Heart right ventricle (tissue), 16 donors: ENCODE measurements around the gene BMPER. TPM values are rescaled to one million over a fixed set of nuclear protein-coding genes. Genes with fewer than 3 reads are reported as not detected.

ENCODE experiments used
- ATAC-seq, 8 donors: fragments of 200-7000 bp; cut with Tn5 transposase; one replicate each; pipeline ENCODE4 v1.9.1; 2020; ENCODE audit warnings: mild to moderate bottlenecking in 8 of 8, moderate library complexity in 8 of 8, moderate number of reproducible peaks in 1 of 8
- DNase-seq, 2 donors: peaks; one replicate each; pipeline ENCODE4 v3.0.0-alpha.2; 2020
- H3K27ac ChIP-seq, 10 donors: fragments of 200-600 bp; sonication (generic) in 2 of 10; one replicate each; pipeline versions ENCODE4 v1.5.0 to v1.8.0; 2020 to 2022; ENCODE audit warnings: mild to moderate bottlenecking in 3 of 10
- H3K27me3 ChIP-seq, 7 donors: fragments of 200-600 bp; one replicate each; pipeline ENCODE4 v1.8.0; 2021 to 2022; ENCODE audit warnings: mild to moderate bottlenecking in 2 of 7
- H3K36me3 ChIP-seq, 9 donors: fragments of 200-600 bp; sonication (generic) in 1 of 9; one replicate each; pipeline versions ENCODE4 v1.5.0 to v1.8.0; 2020 to 2022; ENCODE audit warnings: mild to moderate bottlenecking in 2 of 9
- H3K4me1 ChIP-seq, 9 donors: fragments of 200-600 bp; sonication (generic) in 1 of 9; one replicate each; pipeline versions ENCODE4 v1.5.0 to v1.8.0; 2020 to 2022; ENCODE audit warnings: mild to moderate bottlenecking in 4 of 9
- H3K4me3 ChIP-seq, 10 donors: fragments of 200-600 bp; sonication (generic) in 2 of 10; one replicate each; pipeline versions ENCODE4 v1.5.0 to v1.8.0; 2020 to 2022; ENCODE audit warnings: mild to moderate bottlenecking in 7 of 10, moderate library complexity in 2 of 10
- H3K9me3 ChIP-seq, 11 donors: fragments of 200-600 bp in 10 of 11; sonication (generic) in 2 of 11; one replicate each; pipeline versions ENCODE4 v1.5.0 to v1.8.0; 2013 to 2022; ENCODE audit warnings: mild to moderate bottlenecking in 2 of 11, control low read depth in 1 of 11, moderate library complexity in 1 of 11
- WGBS, 2 donors: extraction: QIAGEN DNeasy Blood & Tissue Kit; methylation state at CpG; one replicate each; pipeline ENCODE4 v1.1.7; 2013; ENCODE audit warnings: inconsistent platforms in 1 of 2; 5-methylcytosine and 5-hydroxymethylcytosine counted together
- intact Hi-C, 10 donors: fragments of 100-400 bp; cut with DNase I; formaldehyde crosslinking; loops; one replicate each; pipeline versions ENCODE4 v1.11.1 to v1.14.2; 2022
- polyA plus RNA-seq, 2 donors: library from polyadenylated mRNA; stranded (reverse); fragments of 200-250 nt; gene quantifications; one replicate each; pipeline ENCODE4 v1.2.3, GENCODE V29; 2013
- total RNA-seq, 10 donors: library from RNA; stranded (reverse); fragmentation: NEBNext Ultra II Directional in 3 of 10; extraction: Animal tissue kit (Norgen Biotek cat#: 25700) in 3 of 10; gene quantifications; one replicate each; pipeline versions ENCODE4 v1.2.1 to v1.2.4, GENCODE V29; 2021 to 2023
- TF ChIP-seq, protein P1 (sequence below), 9 donors: fragments of 200-600 bp; sonication (generic) in 2 of 9; IDR thresholded peaks; one replicate each; pipeline versions ENCODE4 v1.5.0 to v1.8.0; 2021 to 2022; ENCODE audit warnings: antibody characterized with exemption in 9 of 9, mild to moderate bottlenecking in 5 of 9, moderate library complexity in 1 of 9
- donor health status: Arrhythmogenic right ventricular cardiomyopathy.
- donor health status: ischemic (EF 13 %, LVEDD 7.1; RV severe dilation, severe dysfunction).
- donor health status: healthy with polysubstance abuse.
- donor health status: DM: no; HTN: yes; CAD: no.
- donor health status: DM: no; HTN: no; CAD: no.
- donor health status: ischemic (EF 25% LVEDD 6.9; RV normal size, moderate dysfunction).
- donor health status: ischemic (EF 25% LVEDD 5.7; RV mildly dilated, moderate dysfunction).
- donor health status: healthy.
- donor health status: DM: yes; HTN: yes; CAD: no.
- donor health status: Ischemic cardiomyopathy.
- donor health status: ischemic (EF 35%, LVEDD 5.7; RV mildly dilated, moderate dysfunction).
- donor health status: nonischemic (EF 11% LVEDD 7.7; RV severe dilation, severe dysfunction).
- donor health status: DM: yes; HTN: yes; CAD: no.
- donor health status: PGD.
- donor health status: ischemic (EF 29% LVEDD 5.4; RV normal size, mild dysfunction).
- donor health status: nonischemic (EF 23%, LVEDD 6.1; RV moderate dilation, normal function).

BMPER gene
- total and polyA plus RNA-seq, 12 donors, result 0.70 to 3.9 (median 1.5) TPM

DNA sequence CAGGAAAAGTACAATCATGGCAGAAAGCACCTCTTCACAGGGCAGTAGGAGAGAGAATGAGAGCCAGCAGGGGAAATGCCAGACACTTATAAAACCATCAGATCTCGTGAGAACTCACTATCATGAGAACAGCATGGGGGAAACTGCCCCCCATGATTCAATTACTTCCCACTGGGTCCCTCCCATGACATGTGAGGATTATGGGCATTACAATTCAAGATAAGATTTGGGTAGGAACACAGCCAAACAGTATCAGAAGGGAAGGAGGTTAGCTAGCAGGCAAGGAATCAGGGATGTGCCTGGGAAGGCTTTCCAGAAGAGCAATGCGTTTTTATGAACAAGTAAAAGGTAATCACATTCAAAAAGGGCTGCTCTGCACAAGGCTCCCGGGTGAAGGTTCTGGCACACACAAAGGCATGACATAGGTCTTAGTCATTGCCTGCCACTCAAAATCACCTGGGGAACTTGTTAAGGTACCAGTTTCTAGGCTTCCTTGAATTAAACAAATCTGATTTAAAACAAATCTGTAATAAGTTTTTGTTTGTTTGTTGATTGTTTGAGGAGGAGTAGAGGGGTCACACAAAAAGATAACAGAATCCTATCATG lies 40.9 kb downstream of the BMPER start:
- intact Hi-C loops, result no loop called here
- no peak for DNase-seq
- WGBS, 2 donors, result 61 to 78% methylated on average over 3 of the region's 3 CpGs

DNA sequence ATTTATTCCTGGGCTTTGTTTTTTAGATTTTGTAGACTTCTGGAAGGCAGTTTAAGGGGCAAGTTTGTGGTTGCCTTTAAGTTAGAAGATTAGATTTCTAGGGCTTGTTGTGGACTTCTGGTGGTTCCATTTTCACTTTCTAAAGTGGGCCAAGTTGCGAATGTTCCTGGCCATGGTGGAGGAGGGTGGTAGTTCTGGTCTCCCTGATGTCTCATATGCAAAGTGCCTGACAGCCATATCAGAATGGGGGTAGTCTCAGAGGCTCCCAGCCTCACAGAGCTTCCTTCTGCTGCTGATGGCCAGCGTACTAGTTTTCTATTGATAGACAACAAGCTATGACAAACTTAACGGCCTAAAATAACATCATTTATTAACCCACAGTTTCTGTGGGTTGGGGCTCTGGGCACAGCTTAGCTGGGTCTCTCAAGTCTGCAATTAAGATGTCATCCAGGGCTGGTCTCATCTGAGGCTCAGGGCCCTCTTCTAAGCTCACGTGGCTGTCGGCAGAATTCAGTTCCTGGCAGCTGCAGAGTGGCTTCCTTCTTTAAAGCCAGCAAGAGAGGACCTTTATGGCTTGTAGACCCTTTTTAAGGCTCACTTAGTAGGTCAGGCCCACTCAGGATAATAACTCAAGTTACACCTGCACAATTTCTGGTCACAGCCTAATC lies 44.8 kb downstream of the BMPER start:
- TF ChIP-seq, protein P1, sequence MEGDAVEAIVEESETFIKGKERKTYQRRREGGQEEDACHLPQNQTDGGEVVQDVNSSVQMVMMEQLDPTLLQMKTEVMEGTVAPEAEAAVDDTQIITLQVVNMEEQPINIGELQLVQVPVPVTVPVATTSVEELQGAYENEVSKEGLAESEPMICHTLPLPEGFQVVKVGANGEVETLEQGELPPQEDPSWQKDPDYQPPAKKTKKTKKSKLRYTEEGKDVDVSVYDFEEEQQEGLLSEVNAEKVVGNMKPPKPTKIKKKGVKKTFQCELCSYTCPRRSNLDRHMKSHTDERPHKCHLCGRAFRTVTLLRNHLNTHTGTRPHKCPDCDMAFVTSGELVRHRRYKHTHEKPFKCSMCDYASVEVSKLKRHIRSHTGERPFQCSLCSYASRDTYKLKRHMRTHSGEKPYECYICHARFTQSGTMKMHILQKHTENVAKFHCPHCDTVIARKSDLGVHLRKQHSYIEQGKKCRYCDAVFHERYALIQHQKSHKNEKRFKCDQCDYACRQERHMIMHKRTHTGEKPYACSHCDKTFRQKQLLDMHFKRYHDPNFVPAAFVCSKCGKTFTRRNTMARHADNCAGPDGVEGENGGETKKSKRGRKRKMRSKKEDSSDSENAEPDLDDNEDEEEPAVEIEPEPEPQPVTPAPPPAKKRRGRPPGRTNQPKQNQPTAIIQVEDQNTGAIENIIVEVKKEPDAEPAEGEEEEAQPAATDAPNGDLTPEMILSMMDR (IDR thresholded peaks at IDR 0.05), result no peak
- no peak for ATAC-seq
- Histone ChIP-seq H3K4me3 (no peak overlapping the region), H3K4me1 (no peaks in the 10 kb centered on the region), H3K27ac (no peak overlapping the region), H3K9me3 (no peaks in the 10 kb centered on the region), H3K36me3 (no peaks in the 10 kb centered on the region), H3K27me3 (peaks cover 0 to 4% (median 0%) of the 10 kb centered on the region in 7 donors)
- intact Hi-C loops, result no loop called here
- 88 to 94% methylated on average over 5 of the region's 5 CpGs for WGBS, 2 donors
- no peak for DNase-seq

More for the DNA sequence above, 40.9 kb downstream of the BMPER start:
- H3K27ac ChIP-seq, result no peak overlapping the region
- peaks cover 0 to 4% (median 0%) of the 10 kb centered on the region in 7 donors for H3K27me3 ChIP-seq
- ATAC-seq, result no peak
- H3K9me3 ChIP-seq, result no peaks in the 10 kb centered on the region
- H3K36me3 ChIP-seq, result no peaks in the 10 kb centered on the region
- H3K4me3 ChIP-seq, result no peak overlapping the region
- H3K4me1 ChIP-seq, result no peaks in the 10 kb centered on the region
- TF ChIP-seq, protein P1 (IDR thresholded peaks at IDR 0.05), result no peak

DNA sequence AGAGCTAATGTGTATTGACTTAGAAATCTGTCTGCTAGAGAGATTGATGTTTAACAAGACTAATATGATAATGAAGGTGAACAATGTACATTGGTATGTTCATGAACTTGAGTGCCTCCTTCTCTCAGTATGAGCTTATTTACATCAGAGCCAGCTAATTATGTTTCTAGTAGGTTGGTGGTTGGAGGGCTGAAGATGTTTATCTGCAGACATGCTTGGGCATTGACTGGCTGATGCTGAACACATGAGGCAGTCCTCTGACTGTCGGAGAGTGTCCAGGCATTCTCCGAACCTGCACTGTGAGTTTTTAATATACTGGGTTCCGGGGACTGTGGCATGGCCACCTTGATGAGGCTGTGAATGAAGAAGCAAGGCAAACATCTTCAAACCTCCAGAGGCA lies 47.5 kb downstream of the BMPER start:
- no peaks in the 10 kb centered on the region for H3K36me3 ChIP-seq
- no peak overlapping the region for H3K27ac ChIP-seq
- H3K9me3 ChIP-seq, result no peaks in the 10 kb centered on the region
- no peaks in the 10 kb centered on the region for H3K4me1 ChIP-seq
- 95 to 97% methylated on average over 3 of the region's 3 CpGs for WGBS, 2 donors
- no peak overlapping the region for H3K4me3 ChIP-seq
- intact Hi-C loops, result no loop called here
- DNase-seq (no peak), ATAC-seq (no peak)
- H3K27me3 ChIP-seq, result peaks cover 0 to 4% (median 0%) of the 10 kb centered on the region in 7 donors
- TF ChIP-seq, protein P1 (IDR thresholded peaks at IDR 0.05), result no peak

DNA sequence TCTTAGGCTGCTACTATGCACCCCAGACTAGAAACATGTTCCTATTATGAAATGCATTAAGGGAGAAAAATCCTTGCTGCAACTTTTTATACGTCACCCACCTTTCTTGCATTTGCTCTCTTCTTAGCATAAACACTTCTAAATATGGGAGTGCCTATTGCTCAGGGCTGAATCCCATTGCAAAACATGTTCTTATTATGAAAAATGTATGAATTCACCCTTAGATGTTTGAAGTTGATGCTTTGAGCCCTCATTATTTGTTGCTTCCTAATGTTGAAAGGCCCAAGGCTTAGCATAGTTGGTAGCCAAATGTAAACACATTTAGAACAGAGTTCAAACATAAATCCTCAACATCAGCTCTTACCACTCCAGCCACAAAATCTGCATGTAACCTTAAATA lies 52.8 kb downstream of the BMPER start:
- no peak overlapping the region for H3K27ac ChIP-seq
- intact Hi-C loops, result no loop called here
- TF ChIP-seq, protein P1 (IDR thresholded peaks at IDR 0.05), result no peak
- ATAC-seq, result no peak
- no peaks in the 10 kb centered on the region for H3K4me1 ChIP-seq
- H3K9me3 ChIP-seq, result no peaks in the 10 kb centered on the region
- no peak for DNase-seq
- WGBS, 2 donors, result 96 to 97% methylated on average over 1 of the region's 1 CpG
- no peaks in the 10 kb centered on the region for H3K27me3 ChIP-seq
- no peaks in the 10 kb centered on the region for H3K36me3 ChIP-seq
- no peak overlapping the region for H3K4me3 ChIP-seq
